H1 (cell line): ENCODE results near the gene DDOST. TPM values are rescaled to one million over a fixed set of nuclear protein-coding genes. Genes with fewer than 3 reads are reported as not detected.

ENCODE experiments used
- CTCF ChIA-PET: fragments of 300-600 bp; sonication (Branson Sonifier 250); formaldehyde crosslinking; loops from one replicate; lab custom pipeline; 2021; ENCODE audit not compliant: partially characterized antibody; lab: Charles Lee
- POLR2A ChIA-PET: fragments of 300-600 bp; sonication (Branson Sonifier 250); formaldehyde crosslinking; loops from one replicate; lab custom pipeline; 2021; ENCODE audit warnings: inconsistent platforms; ENCODE audit not compliant: partially characterized antibody; lab: Charles Lee
- DNase-seq, 2 experiments: peaks; one replicate each; pipeline versions ENCODE4 v3.0.0 to v3.0.0-alpha.2; 2010 to 2022; ENCODE audit warnings: low spot score in 2 of 2, low read depth in 1 of 2, mixed read lengths in 1 of 2
- FAIRE-seq: peaks from 2 replicates; lab custom pipeline; 2011; peaks lifted over from hg19 to GRCh38; lab: Jason Lieb, UNC
- H2AFZ ChIP-seq: 2 replicates; pipeline ENCODE4 v1.8.1; 2012; ENCODE audit warnings: low read length, inconsistent platforms
- H2AK5ac ChIP-seq: 2 replicates; pipeline ENCODE4 v1.6.1; 2013; ENCODE audit warnings: low read depth, low read length
- H2BK120ac ChIP-seq: replicated peaks from 2 replicates; pipeline ENCODE3; 2013; ENCODE audit warnings: low read depth, low read length, inconsistent platforms
- H2BK12ac ChIP-seq: 2 replicates; pipeline ENCODE4 v1.6.1; 2013; ENCODE audit warnings: low read depth, low read length
- H2BK15ac ChIP-seq: 2 replicates; pipeline ENCODE4 v1.6.1; 2013; ENCODE audit warnings: low read length
- H2BK20ac ChIP-seq: 2 replicates; pipeline ENCODE4 v1.6.1; 2013; ENCODE audit warnings: low read length
- H2BK5ac ChIP-seq: 2 replicates; pipeline ENCODE4 v1.6.1; 2013; ENCODE audit warnings: low read depth, low read length
- H3K14ac ChIP-seq: 2 replicates; pipeline ENCODE4 v1.6.1; 2013; ENCODE audit warnings: inconsistent platforms; ENCODE audit not compliant: insufficient read length
- H3K18ac ChIP-seq: 2 replicates; pipeline ENCODE4 v1.6.1; 2013; ENCODE audit warnings: low read length; ENCODE audit errors: extremely low read depth
- H3K23ac ChIP-seq: 2 replicates; pipeline ENCODE4 v1.6.1; 2013; ENCODE audit warnings: inconsistent platforms; ENCODE audit not compliant: insufficient read length
- H3K23me2 ChIP-seq: 2 replicates; pipeline ENCODE4 v1.6.1; 2013; ENCODE audit warnings: low read depth, low read length
- H3K27ac ChIP-seq: 2 replicates; pipeline ENCODE4 v1.6.1; 2011; ENCODE audit warnings: low read depth, low read length, inconsistent platforms
- H3K27me3 ChIP-seq, 4 experiments: replicated peaks in 1 of 4; 1 replicate in 1 of 4; 2 replicates in 3 of 4; pipeline versions ENCODE4 v1.6.1 to v1.8.1; 2011 to 2013; ENCODE audit warnings: low read length in 3 of 4, mild to moderate bottlenecking in 3 of 4, inconsistent platforms in 2 of 4, mixed read lengths in 2 of 4, moderate library complexity in 1 of 4; ENCODE audit not compliant: control insufficient read depth in 3 of 4, insufficient read depth in 3 of 4; ENCODE audit errors: extremely low read depth in 1 of 4
- H3K36me3 ChIP-seq, 4 experiments: 2 replicates each; pipeline versions ENCODE4 v1.6.1 to v1.8.1; 2011 to 2013; ENCODE audit warnings: mild to moderate bottlenecking in 4 of 4, low read length in 3 of 4, moderate library complexity in 2 of 4, control low read depth in 1 of 4, inconsistent platforms in 1 of 4; ENCODE audit not compliant: insufficient read depth in 4 of 4, control insufficient read depth in 2 of 4
- H3K4ac ChIP-seq: replicated peaks from 2 replicates; pipeline ENCODE3; 2013; ENCODE audit warnings: low read length, low read depth, mixed read lengths, inconsistent platforms; ENCODE audit not compliant: insufficient read length
- H3K4me1 ChIP-seq, 4 experiments: replicated peaks in 1 of 4; 1 replicate in 1 of 4; 2 replicates in 3 of 4; pipeline versions ENCODE4 v1.6.1 to v1.8.1; 2011 to 2013; ENCODE audit warnings: low read length in 3 of 4, inconsistent platforms in 2 of 4, mixed read lengths in 1 of 4; ENCODE audit not compliant: insufficient read depth in 4 of 4, control insufficient read depth in 3 of 4
- H3K4me2 ChIP-seq, 2 experiments: 2 replicates each; pipeline versions ENCODE4 v1.6.1 to v1.8.1; 2011 to 2013; ENCODE audit warnings: low read depth in 2 of 2, low read length in 2 of 2, control low read depth in 1 of 2, inconsistent platforms in 1 of 2, mild to moderate bottlenecking in 1 of 2; ENCODE audit not compliant: insufficient read depth in 1 of 2
- H3K4me3 ChIP-seq, 4 experiments: fragments of 200-600, 300-600 bp in 1 of 4; sonication (generic), shearing (Covaris generic), sonication (Bioruptor Twin) in 1 of 4; 2 replicates each; pipeline versions ENCODE4 v1.5.1 to v1.8.1; 2011 to 2016; ENCODE audit warnings: low read length in 4 of 4, low read depth in 3 of 4, control low read depth in 2 of 4, inconsistent platforms in 2 of 4, mild to moderate bottlenecking in 2 of 4, mixed read lengths in 1 of 4, moderate library complexity in 1 of 4; ENCODE audit not compliant: insufficient read depth in 2 of 4; ENCODE audit errors: extremely low read depth in 1 of 4
- H3K56ac ChIP-seq: replicated peaks from 2 replicates; pipeline ENCODE3; 2013; ENCODE audit warnings: low read depth, mild to moderate bottlenecking, mixed read lengths, low read length, inconsistent platforms; ENCODE audit not compliant: insufficient read length
- H3K79me1 ChIP-seq: 2 replicates; pipeline ENCODE4 v1.6.1; 2013; ENCODE audit warnings: low read depth, low read length, control low read depth
- H3K79me2 ChIP-seq, 2 experiments: 2 replicates each; pipeline versions ENCODE4 v1.6.1 to v1.8.1; 2012 to 2013; ENCODE audit warnings: low read length in 2 of 2, mild to moderate bottlenecking in 2 of 2, inconsistent platforms in 1 of 2; ENCODE audit not compliant: insufficient read depth in 2 of 2, control insufficient read depth in 1 of 2
- H3K9ac ChIP-seq, 4 experiments: replicated peaks in 1 of 4; 1 replicate in 1 of 4; 2 replicates in 3 of 4; pipeline versions ENCODE4 v1.6.1 to v1.8.1; 2011 to 2013; ENCODE audit warnings: low read depth in 3 of 4, low read length in 3 of 4, control low read depth in 2 of 4, mild to moderate bottlenecking in 2 of 4, moderate library complexity in 2 of 4, inconsistent platforms in 1 of 4; ENCODE audit errors: extremely low read depth in 1 of 4
- H3K9me3 ChIP-seq, 2 experiments: 2 replicates each; pipeline versions ENCODE4 v1.6.1 to v1.8.1; 2012 to 2013; ENCODE audit warnings: mild to moderate bottlenecking in 2 of 2, moderate library complexity in 2 of 2, control low read depth in 1 of 2, inconsistent platforms in 1 of 2, low read depth in 1 of 2, low read length in 1 of 2, mixed read lengths in 1 of 2; ENCODE audit not compliant: insufficient read depth in 2 of 2
- H4K20me1 ChIP-seq, 2 experiments: replicated peaks in 1 of 2; 2 replicates each; pipeline versions ENCODE3 to v1.8.1; 2011 to 2013; ENCODE audit warnings: inconsistent platforms in 2 of 2, low read length in 2 of 2, mild to moderate bottlenecking in 1 of 2; ENCODE audit not compliant: insufficient read depth in 2 of 2, control insufficient read depth in 1 of 2
- H4K5ac ChIP-seq: 2 replicates; pipeline ENCODE4 v1.6.1; 2013; ENCODE audit warnings: low read length, low read depth, mixed read lengths, inconsistent platforms; ENCODE audit not compliant: insufficient read length
- H4K8ac ChIP-seq: 2 replicates; pipeline ENCODE4 v1.8.0; 2013; ENCODE audit warnings: mild to moderate bottlenecking, moderate library complexity, low read length, inconsistent platforms; ENCODE audit not compliant: insufficient read depth; ENCODE audit errors: extremely low read depth
- H4K91ac ChIP-seq: replicated peaks from 2 replicates; pipeline ENCODE3; 2013; ENCODE audit warnings: low read length, mixed read lengths, inconsistent platforms; ENCODE audit not compliant: insufficient read length
- BACH1 ChIP-seq: IDR thresholded peaks from 2 replicates; pipeline ENCODE4 v1.6.1; 2012; ENCODE audit warnings: low read length, improper control_type of control experiment
- BRCA1 ChIP-seq: IDR thresholded peaks from 2 replicates; pipeline ENCODE4 v1.6.1; 2012; ENCODE audit warnings: low read depth, low read length, improper control_type of control experiment
- CTCF ChIP-seq, 3 experiments: IDR thresholded peaks; 1 replicate in 2 of 3; 2 replicates in 1 of 3; pipeline versions ENCODE4 v1.5.1 to v1.6.1; 2011; ENCODE audit warnings: low read length in 3 of 3, mild to moderate bottlenecking in 3 of 3, inconsistent platforms in 2 of 3, low read depth in 1 of 3, moderate library complexity in 1 of 3; ENCODE audit not compliant: insufficient read depth in 1 of 3; ENCODE audit errors: control extremely low read depth in 1 of 3
- E2F6 ChIP-seq: IDR thresholded peaks from 2 replicates; pipeline ENCODE4 v1.6.1; 2012; ENCODE audit warnings: inconsistent platforms
- GABPA ChIP-seq: IDR thresholded peaks from 2 replicates; pipeline ENCODE4 v1.6.1; 2011; ENCODE audit warnings: mild to moderate bottlenecking, low read length, moderate library complexity, borderline replicate concordance; ENCODE audit not compliant: insufficient read depth
- KDM4A ChIP-seq: IDR thresholded peaks from one replicate; pipeline ENCODE4 v1.7.1; 2012; ENCODE audit warnings: low read depth, mild to moderate bottlenecking, moderate library complexity, low read length, inconsistent platforms; ENCODE audit not compliant: severe bottlenecking
- MAFK ChIP-seq: IDR thresholded peaks from 2 replicates; pipeline ENCODE4 v1.6.1; 2012; ENCODE audit warnings: low read depth, mild to moderate bottlenecking, improper control_type of control experiment, low read length
- POU5F1 ChIP-seq: IDR thresholded peaks from 2 replicates; pipeline ENCODE4 v1.6.1; 2011; ENCODE audit warnings: low read depth, mild to moderate bottlenecking, low read length, moderate library complexity
- RFX5 ChIP-seq: IDR thresholded peaks from 2 replicates; pipeline ENCODE4 v1.6.1; 2011; ENCODE audit warnings: low read depth, low read length, improper control_type of control experiment, borderline replicate concordance
- SP2 ChIP-seq: IDR thresholded peaks from 2 replicates; pipeline ENCODE4 v1.6.1; 2012; ENCODE audit warnings: mild to moderate bottlenecking, low read length, inconsistent platforms
- TBP ChIP-seq: IDR thresholded peaks from 2 replicates; pipeline ENCODE4 v1.6.1; 2011; ENCODE audit warnings: low read depth, low read length, improper control_type of control experiment
- WGBS, 2 experiments: shearing (Covaris generic) in 1 of 2; methylation state at CpG; one replicate each; pipeline versions ENCODE4 v1.1.6 to v1.1.7; 2013 to 2015; ENCODE audit warnings: low lambda C conversion rate in 2 of 2, mixed read lengths in 2 of 2, inconsistent platforms in 1 of 2, low coverage in 1 of 2, missing lambda C conversion rate in 1 of 2; ENCODE audit not compliant: insufficient replicate concordance in 2 of 2, insufficient coverage in 1 of 2, insufficient read length in 1 of 2; ENCODE audit errors: extremely low coverage in 1 of 2, missing lambda C conversion rate in 1 of 2; 5-methylcytosine and 5-hydroxymethylcytosine counted together
- polyA plus RNA-seq, 7 experiments: library from polyadenylated mRNA; depleted of rRNA in 3 of 7; stranded (reverse) in 5 of 7; unstranded in 2 of 7; fragments of >200 nt in 5 of 7; fragments of 200-250 nt in 2 of 7; gene quantifications; 1 replicate in 5 of 7; 2 replicates in 1 of 7; 4 replicates in 1 of 7; pipeline versions ENCODE4 v1.2.1 to v1.2.3, GENCODE V29; 2011 to 2013; ENCODE audit warnings: missing spikeins in 2 of 7, mixed read lengths in 2 of 7
- total RNA-seq: library from RNA; stranded (reverse); fragmentation: NEBNext Ultra II Directional; extraction: Animal tissue kit (Norgen Biotek cat#: 25700); gene quantifications from 2 replicates; pipeline ENCODE4 v1.2.1, GENCODE V29; 2021

The DDOST gene
- total and polyA plus RNA-seq, 2 of the 8 experiments (the other 6 are each of a cell fraction or from before 2014, with no cell fraction given): 253 to 336 TPM

GRCh38 chr1:20695515-20695914 is 34.3 kb upstream of the DDOST start:
- Histone ChIP-seq H4K8ac (no peak overlapping the region), H4K20me1 (peaks cover 2% of the 10 kb centered on the region in 2 experiments), H3K9ac (no peak overlapping the region), H3K4me1 (peaks cover 0 to 6% (median 4%) of the 10 kb centered on the region in 4 experiments; a peak in 3 of 7 replicates), H3K23me2 (peaks cover 5% of the 10 kb centered on the region; the same call in 1 of the 2 replicates), H2BK120ac (no peak overlapping the region), H4K91ac (no peak overlapping the region), H3K14ac (no peak overlapping the region), H3K9me3 (no peaks in the 10 kb centered on the region), H3K4me3 (no peak overlapping the region), H3K4me2 (no peak overlapping the region; a peak in 1 of 4 replicates), H2BK20ac (no peak overlapping the region), H3K27ac (no peak overlapping the region), H3K79me2 (no peaks in the 10 kb centered on the region), H4K5ac (no peak overlapping the region), H3K4ac (no peak overlapping the region), H3K27me3 (no peaks in the 10 kb centered on the region; a peak in 1 of 7 replicates), H2AFZ (no peak overlapping the region), H2AK5ac (no peak overlapping the region), H3K79me1 (no peaks in the 10 kb centered on the region), H2BK5ac (no peak overlapping the region), H2BK15ac (no peak overlapping the region), H3K56ac (no peak overlapping the region), H3K36me3 (no peaks in the 10 kb centered on the region), H3K23ac (no peak overlapping the region), H2BK12ac (no peak overlapping the region), H3K18ac (no peak overlapping the region)
- 88% methylated on average over 10 of the region's 10 CpGs; no CpG with 5 or more reads in 1 of the 2 experiments for WGBS, 2 experiments
- no peak for FAIRE-seq
- ChIA-PET CTCF (interaction anchor here (0.7 to 5.1 kb wide), 17 partner anchors 11 to 499 kb away, joined by 3 to 82 read pairs (median 4); no protein-coding TSS in a partner anchor), POLR2A (interaction anchor here (0.9 to 3.7 kb wide), 3 partner anchors 12 to 91 kb away, joined by 4 to 16 read pairs (median 4); partner anchors contain the start of gene HP1BP3)
- no peak for DNase-seq
- no peak for TF ChIP-seq KDM4A
- no peak for TF ChIP-seq RFX5
- no peak for TF ChIP-seq CTCF (IDR thresholded peaks at IDR 0.05; ENCODE audit: control extremely low read depth in 1 of 3, insufficient read depth in 1 of 3, low read depth in 1 of 3, low read length in 3 of 3)
- TF ChIP-seq GABPA: no peak
- no peak for TF ChIP-seq SP2
- no peak for TF ChIP-seq BACH1
- no peak for TF ChIP-seq TBP
- no peak for TF ChIP-seq MAFK
- TF ChIP-seq BRCA1: no peak
- no peak for TF ChIP-seq POU5F1
- TF ChIP-seq E2F6: no peak
